WI38 (cell line): ENCODE data around the gene HBZ.
"Not testable (repeated sequence)": the region's sequence is repeated elsewhere in the genome, so short reads cannot be mapped to it uniquely, and the experiment has no call there.

ENCODE experiments used
- H3K4me3 ChIP-seq: 2 replicates; pipeline ENCODE4 v1.5.1; 2011; ENCODE audit warnings: low read depth, mild to moderate bottlenecking, control low read depth, low read length
- CTCF ChIP-seq: IDR thresholded peaks from 2 replicates; pipeline ENCODE4 v1.5.1; 2012; ENCODE audit warnings: low read depth, mild to moderate bottlenecking, control low read depth, low read length

Gene HBZ

GRCh38 chr16:122361-122760, 30.1 kb upstream of the HBZ start:
- TF ChIP-seq CTCF, result no peak
- H3K4me3 ChIP-seq, result no peak overlapping the region

GRCh38 chr16:123558-124350, 28.7 kb upstream of the HBZ start:
- not testable (repeated sequence) for H3K4me3 ChIP-seq

- no peak for TF ChIP-seq CTCF
- H3K4me3 ChIP-seq, result no peak overlapping the region
Observed at GRCh38 chr16:125011-125410, 27.4 kb upstream of the HBZ start.

GRCh38 chr16:129075-129474, 23.4 kb upstream of the HBZ start:
- TF ChIP-seq CTCF, result no peak
- no peak overlapping the region for H3K4me3 ChIP-seq

GRCh38 chr16:130533-131173, 21.8 kb upstream of the HBZ start:
- H3K4me3 ChIP-seq, result no peak overlapping the region
- TF ChIP-seq CTCF, result no peak

GRCh38 chr16:132120-132519, 20.3 kb upstream of the HBZ start:
- TF ChIP-seq CTCF, result no peak

GRCh38 chr16:133716-134115, 18.7 kb upstream of the HBZ start:
- H3K4me3 ChIP-seq, result no peak overlapping the region
- no peak for TF ChIP-seq CTCF

More at GRCh38 chr16:132120-132519, 20.3 kb upstream of the HBZ start:
- no peak overlapping the region for H3K4me3 ChIP-seq
